ENCODE results near the gene CTXN1. TPM values are rescaled to one million over a fixed set of nuclear protein-coding genes. Genes with fewer than 3 reads are reported as not detected.

Gene CTXN1
- total and polyA plus RNA-seq, 2 donors (not counting 3 experiments of a cell fraction or from before 2014, with no cell fraction given) = 16.0 to 27.6 TPM

DNA sequence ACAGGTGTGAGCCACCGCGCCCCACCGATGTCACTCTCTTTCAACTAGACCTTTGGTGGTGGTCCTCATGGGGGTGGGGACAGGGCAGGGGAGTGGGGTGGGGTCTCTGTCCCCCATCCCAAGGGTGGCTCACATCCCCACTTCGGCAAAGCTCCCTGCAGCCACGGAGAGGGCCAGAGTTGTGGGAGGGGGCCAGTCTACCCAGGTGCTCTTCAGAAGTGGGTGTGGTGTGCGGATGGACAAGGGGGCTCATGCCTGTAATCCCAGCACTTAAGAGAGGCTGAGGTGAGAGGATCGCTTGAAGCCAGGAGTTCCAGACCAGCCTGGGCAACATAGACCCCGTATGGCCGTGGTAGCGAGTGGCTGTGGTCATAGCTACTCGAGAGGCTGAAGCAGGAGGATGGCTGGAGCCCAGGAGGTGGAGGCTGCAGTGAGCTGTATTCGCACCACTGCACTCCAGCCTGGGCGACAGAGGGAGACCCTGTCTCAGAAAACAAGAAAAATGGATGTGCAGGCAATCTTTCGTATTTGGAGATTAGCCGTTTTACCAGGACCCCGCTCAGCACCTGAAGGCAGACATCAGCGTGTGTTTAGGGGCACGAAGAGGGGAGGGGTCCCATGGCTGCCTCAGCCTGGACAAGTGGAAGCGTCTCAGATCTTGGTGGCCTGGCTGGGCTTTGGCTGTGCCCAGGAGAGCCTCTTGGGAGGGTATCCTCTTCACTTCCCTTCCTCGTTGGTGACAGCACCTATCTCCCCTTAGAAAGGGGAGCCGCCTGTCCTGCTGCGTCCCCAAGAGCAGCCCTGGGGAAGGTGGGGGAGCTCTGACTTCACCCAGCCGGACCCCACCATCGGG lies 10.5 kb downstream of the CTXN1 start:
- no peak overlapping the region for H3K4me3 ChIP-seq (replicated peaks in 1 of 3; ENCODE audit: insufficient read depth in 1 of 3, low read depth in 1 of 3, low read length in 3 of 3)
- H3K27me3 ChIP-seq (ENCODE audit: control insufficient read depth in 2 of 2, insufficient read depth in 2 of 2, low read length in 2 of 2) = peaks cover 18 to 31% of the 10 kb centered on the region in 2 experiments
- ChIA-PET POLR2A (no interaction called here), CTCF (interaction anchor here (1.1 to 2.2 kb wide), 2 partner anchors 12 to 347 kb away, joined by 3 to 7 read pairs; partner anchors contain the start of gene MAP2K7)
- no peaks in the 10 kb centered on the region for H3K79me2 ChIP-seq (ENCODE audit: control insufficient read depth, insufficient read depth, low read length)
- dilution Hi-C loops (cut with MboI; ENCODE audit: extremely low pct_ligation_motif_present, low sequenced_read_pairs) (no loop called here), intact Hi-C loops (cut with micrococcal nuclease) (no loop called here)
- no TSS peak for BruUV-seq (replicated peaks)
- no peak overlapping the region for H3K27ac ChIP-seq (ENCODE audit: insufficient read depth, low read depth, low read length)
- no peak overlapping the region for H3K4me2 ChIP-seq (ENCODE audit: insufficient read depth, low read length)
- no peak overlapping the region for H3K9ac ChIP-seq (replicated peaks; ENCODE audit: extremely low read depth, insufficient read depth, low read length)
- peaks cover 11% of the 10 kb centered on the region for H3K4me1 ChIP-seq (ENCODE audit: control insufficient read depth, extremely low read depth, insufficient read depth, low read length)
- no peak for TF ChIP-seq JUN (IDR thresholded peaks at IDR 0.05; ENCODE audit: borderline replicate concordance, insufficient read depth, insufficient read length, low read depth)
- TF ChIP-seq GATA2 (IDR thresholded peaks at IDR 0.05; ENCODE audit: insufficient read depth, insufficient read length, low read depth, low read length) = no peak
- TF ChIP-seq, protein P1, sequence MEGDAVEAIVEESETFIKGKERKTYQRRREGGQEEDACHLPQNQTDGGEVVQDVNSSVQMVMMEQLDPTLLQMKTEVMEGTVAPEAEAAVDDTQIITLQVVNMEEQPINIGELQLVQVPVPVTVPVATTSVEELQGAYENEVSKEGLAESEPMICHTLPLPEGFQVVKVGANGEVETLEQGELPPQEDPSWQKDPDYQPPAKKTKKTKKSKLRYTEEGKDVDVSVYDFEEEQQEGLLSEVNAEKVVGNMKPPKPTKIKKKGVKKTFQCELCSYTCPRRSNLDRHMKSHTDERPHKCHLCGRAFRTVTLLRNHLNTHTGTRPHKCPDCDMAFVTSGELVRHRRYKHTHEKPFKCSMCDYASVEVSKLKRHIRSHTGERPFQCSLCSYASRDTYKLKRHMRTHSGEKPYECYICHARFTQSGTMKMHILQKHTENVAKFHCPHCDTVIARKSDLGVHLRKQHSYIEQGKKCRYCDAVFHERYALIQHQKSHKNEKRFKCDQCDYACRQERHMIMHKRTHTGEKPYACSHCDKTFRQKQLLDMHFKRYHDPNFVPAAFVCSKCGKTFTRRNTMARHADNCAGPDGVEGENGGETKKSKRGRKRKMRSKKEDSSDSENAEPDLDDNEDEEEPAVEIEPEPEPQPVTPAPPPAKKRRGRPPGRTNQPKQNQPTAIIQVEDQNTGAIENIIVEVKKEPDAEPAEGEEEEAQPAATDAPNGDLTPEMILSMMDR (IDR thresholded peaks at IDR 0.05; ENCODE audit: extremely low read depth in 1 of 2, insufficient read depth in 1 of 2, low read depth in 1 of 2, low read length in 2 of 2) = no peak
- no peak for TF ChIP-seq EZH2 (IDR thresholded peaks at IDR 0.05; ENCODE audit: borderline replicate concordance, low read depth, low read length, severe bottlenecking)
- TF ChIP-seq POLR2AphosphoS5 (IDR thresholded peaks at IDR 0.05; ENCODE audit: insufficient read depth, low read depth, low read length) = no peak
- no peak for TF ChIP-seq POLR2A (IDR thresholded peaks at IDR 0.05; ENCODE audit: low read depth, low read length)
- TF ChIP-seq, protein P2, sequence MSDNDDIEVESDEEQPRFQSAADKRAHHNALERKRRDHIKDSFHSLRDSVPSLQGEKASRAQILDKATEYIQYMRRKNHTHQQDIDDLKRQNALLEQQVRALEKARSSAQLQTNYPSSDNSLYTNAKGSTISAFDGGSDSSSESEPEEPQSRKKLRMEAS (IDR thresholded peaks at IDR 0.05; ENCODE audit: insufficient read depth, insufficient read length) = no peak
- TF ChIP-seq MYC (IDR thresholded peaks at IDR 0.05; ENCODE audit: low read depth, low read length) = no peak
- no peak for TF ChIP-seq FOS (IDR thresholded peaks at IDR 0.05; ENCODE audit: borderline replicate concordance, insufficient read depth, low read length)
- DNase-seq (ENCODE audit: low read depth, low spot score) = no peak
- H3K9me1 ChIP-seq (replicated peaks; ENCODE audit: control insufficient read depth, extremely low read depth, insufficient read depth, low read length) = no peaks in the 10 kb centered on the region
- no peak for FAIRE-seq
- H3K36me3 ChIP-seq (ENCODE audit: control insufficient read depth in 2 of 2, extremely low read depth in 1 of 2, insufficient read depth in 2 of 2, low read length in 2 of 2) = peaks cover 0 to 15% of the 10 kb centered on the region in 2 experiments
- H4K20me1 ChIP-seq (replicated peaks; ENCODE audit: control insufficient read depth, extremely low read depth, insufficient read depth, low read length) = no peaks in the 10 kb centered on the region
- no peak overlapping the region for H2AFZ ChIP-seq (ENCODE audit: low read depth, low read length)
- no peaks in the 10 kb centered on the region for H3K9me3 ChIP-seq (replicated peaks; ENCODE audit: control insufficient read depth, insufficient read depth, low read length)
